ENCODE data around the gene PVALEF.
"Not testable (repeated sequence)": the region's sequence is repeated elsewhere in the genome, so short reads cannot be mapped to it uniquely, and the experiment has no call there.

PVALEF gene

GRCh38 chr17:81212365-81212764, 47.1 kb downstream of the PVALEF start:
- in situ Hi-C loops (cut with MboI; ENCODE audit: low sequenced_read_pairs) = no loop called here

- in situ Hi-C loops (cut with MboI; ENCODE audit: low sequenced_read_pairs) = no loop called here
Observed at GRCh38 chr17:81213978-81214377, 48.7 kb downstream of the PVALEF start.

- in situ Hi-C loops (cut with MboI; ENCODE audit: low sequenced_read_pairs) = no loop called here
Observed at GRCh38 chr17:81217491-81217890, 52.2 kb downstream of the PVALEF start.

- in situ Hi-C loops (cut with MboI; ENCODE audit: low sequenced_read_pairs) = no loop called here
Observed at GRCh38 chr17:81218459-81218858, 53.2 kb downstream of the PVALEF start.

GRCh38 chr17:81218991-81219390, 53.7 kb downstream of the PVALEF start:
- in situ Hi-C loops (cut with MboI; ENCODE audit: low sequenced_read_pairs) = no loop called here

GRCh38 chr17:81219476-81220180, 54.3 kb downstream of the PVALEF start:
- in situ Hi-C loops (cut with MboI; ENCODE audit: low sequenced_read_pairs) = no loop called here

- in situ Hi-C loops (cut with MboI; ENCODE audit: low sequenced_read_pairs) = no loop called here
Observed at GRCh38 chr17:81221371-81221841, 56.1 kb downstream of the PVALEF start.

- in situ Hi-C loops (cut with MboI; ENCODE audit: low sequenced_read_pairs) = no loop called here
Observed at GRCh38 chr17:81221842-81222619, 56.7 kb downstream of the PVALEF start.

GRCh38 chr17:81222620-81222905, 57.3 kb downstream of the PVALEF start:
- in situ Hi-C loops (cut with MboI; ENCODE audit: low sequenced_read_pairs) = no loop called here

- in situ Hi-C loops (cut with MboI; ENCODE audit: low sequenced_read_pairs) = no loop called here
Observed at GRCh38 chr17:81222906-81223761, 57.8 kb downstream of the PVALEF start, which contains the start of gene CEP131. TSS of gene CEP131 (minus strand) at chr17:81222965. CDS start at chr17:81220056, 2,909 bp downstream.

- in situ Hi-C loops (cut with MboI; ENCODE audit: low sequenced_read_pairs) = no loop called here
Observed at GRCh38 chr17:81223762-81224130, 58.4 kb downstream of the PVALEF start.

GRCh38 chr17:81227630-81228029, 62.3 kb downstream of the PVALEF start:
- in situ Hi-C loops (cut with MboI; ENCODE audit: low sequenced_read_pairs) = not testable (repeated sequence)

- in situ Hi-C loops (cut with MboI; ENCODE audit: low sequenced_read_pairs) = no loop called here
Observed at GRCh38 chr17:81228420-81228819, 63.1 kb downstream of the PVALEF start.

GRCh38 chr17:81228834-81229665, 63.7 kb downstream of the PVALEF start:
- in situ Hi-C loops (cut with MboI; ENCODE audit: low sequenced_read_pairs) = no loop called here

GRCh38 chr17:81229666-81229920, 64.3 kb downstream of the PVALEF start:
- in situ Hi-C loops (cut with MboI; ENCODE audit: low sequenced_read_pairs) = no loop called here

- in situ Hi-C loops (cut with MboI; ENCODE audit: low sequenced_read_pairs) = no loop called here
Observed at GRCh38 chr17:81230043-81230820, 64.9 kb downstream of the PVALEF start.

GRCh38 chr17:81231121-81231645, 65.9 kb downstream of the PVALEF start:
- in situ Hi-C loops (cut with MboI; ENCODE audit: low sequenced_read_pairs) = no loop called here

- in situ Hi-C loops (cut with MboI; ENCODE audit: low sequenced_read_pairs) = no loop called here
Observed at GRCh38 chr17:81231766-81232581, 66.7 kb downstream of the PVALEF start.
